Activated CD8-positive, alpha-beta memory T cell treated with anti-CD3 and anti-CD28 coated beads for 24 hours (primary cell): ENCODE measurements around the gene SLC26A8.
"Not testable (repeated sequence)": the region's sequence is repeated elsewhere in the genome, so short reads cannot be mapped to it uniquely, and the experiment has no call there.

ENCODE experiments used
- DNase-seq: peaks from one replicate; pipeline ENCODE4 v3.0.0-alpha.2; 2020

The SLC26A8 gene

GRCh38 chr6:35908753-35909401 lies 115.6 kb downstream of the SLC26A8 start:
- DNase-seq: not testable (repeated sequence)

GRCh38 chr6:35907750-35908149 lies 116.7 kb downstream of the SLC26A8 start:
- DNase-seq: no peak

GRCh38 chr6:35906499-35906846 lies 118.0 kb downstream of the SLC26A8 start:
- DNase-seq: no peak

GRCh38 chr6:35905841-35906498 lies 118.5 kb downstream of the SLC26A8 start:
- DNase-seq: no peak

GRCh38 chr6:35905141-35905785 lies 119.2 kb downstream of the SLC26A8 start:
- no peak for DNase-seq

GRCh38 chr6:35903679-35904078 lies 120.8 kb downstream of the SLC26A8 start:
- DNase-seq: no peak

GRCh38 chr6:35900448-35900847 lies 124.0 kb downstream of the SLC26A8 start:
- no peak for DNase-seq

GRCh38 chr6:35898003-35898402 lies 126.4 kb downstream of the SLC26A8 start:
- no peak for DNase-seq

GRCh38 chr6:35897486-35897885 lies 127.0 kb downstream of the SLC26A8 start:
- no peak for DNase-seq

GRCh38 chr6:35897036-35897435 lies 127.4 kb downstream of the SLC26A8 start:
- DNase-seq: no peak

- DNase-seq: no peak
These were observed 128.2 kb downstream of the SLC26A8 start for GRCh38 chr6:35896228-35896627.

- no peak for DNase-seq
These were observed 128.9 kb downstream of the SLC26A8 start for GRCh38 chr6:35895560-35895959.

- no peak for DNase-seq
These were observed 129.7 kb downstream of the SLC26A8 start for GRCh38 chr6:35894776-35895175.
